Measurements from ENCODE around the gene CDK11B.

Gene CDK11B

GRCh38 chr1:1627261-1627828 lies 31.5 kb downstream of the CDK11B start:
- peak; percentile 1 for DNase-seq

- peak; percentile 2 for DNase-seq
Observed at GRCh38 chr1:1626207-1627141, 32.3 kb downstream of the CDK11B start.

GRCh38 chr1:1625824-1626206 lies 33.0 kb downstream of the CDK11B start:
- DNase-seq, result no peak

GRCh38 chr1:1625404-1625775 lies 33.4 kb downstream of the CDK11B start:
- no peak for DNase-seq

GRCh38 chr1:1624443-1625403 lies 34.1 kb downstream of the CDK11B start:
- DNase-seq, result no peak

GRCh38 chr1:1623631-1624442 lies 35.0 kb downstream of the CDK11B start:
- DNase-seq, result no peak

- no peak for DNase-seq
Observed at GRCh38 chr1:1623181-1623630, 35.6 kb downstream of the CDK11B start.

GRCh38 chr1:1622788-1623094 lies 36.1 kb downstream of the CDK11B start:
- DNase-seq, result no peak

GRCh38 chr1:1622010-1622787 lies 36.6 kb downstream of the CDK11B start:
- no peak for DNase-seq

- no peak for DNase-seq
Observed at GRCh38 chr1:1621173-1622009, 37.4 kb downstream of the CDK11B start.

- no peak for DNase-seq
Observed at GRCh38 chr1:1620433-1621139, 38.2 kb downstream of the CDK11B start.

- DNase-seq, result no peak
Observed at GRCh38 chr1:1619917-1620361, 38.9 kb downstream of the CDK11B start.

GRCh38 chr1:1618396-1619068 lies 40.3 kb downstream of the CDK11B start:
- DNase-seq, result no peak

- DNase-seq, result no peak
Observed at GRCh38 chr1:1617925-1618324, 40.9 kb downstream of the CDK11B start.

GRCh38 chr1:1617516-1617915 lies 41.3 kb downstream of the CDK11B start:
- DNase-seq, result no peak

GRCh38 chr1:1616838-1617237 lies 42.0 kb downstream of the CDK11B start:
- DNase-seq, result no peak

- DNase-seq, result peak; percentile 60
Observed at GRCh38 chr1:1616045-1616790, 42.6 kb downstream of the CDK11B start.

Data from right kidney (tissue), 1 donor.